ENCODE measurements around the gene FAM13C.

GRCh38 chr10:59339351-59339750 is 23.0 kb downstream of the FAM13C start:
- TF ChIP-seq ZNF274 (IDR thresholded peaks at IDR 0.05; ENCODE audit: low read depth, low read length), result no peak
- no peak for TF ChIP-seq SUZ12 (IDR thresholded peaks at IDR 0.05; ENCODE audit: extremely low read depth, insufficient read depth, insufficient read length)
